Measurements from ENCODE around the gene CCDC24.

The CCDC24 gene

DNA sequence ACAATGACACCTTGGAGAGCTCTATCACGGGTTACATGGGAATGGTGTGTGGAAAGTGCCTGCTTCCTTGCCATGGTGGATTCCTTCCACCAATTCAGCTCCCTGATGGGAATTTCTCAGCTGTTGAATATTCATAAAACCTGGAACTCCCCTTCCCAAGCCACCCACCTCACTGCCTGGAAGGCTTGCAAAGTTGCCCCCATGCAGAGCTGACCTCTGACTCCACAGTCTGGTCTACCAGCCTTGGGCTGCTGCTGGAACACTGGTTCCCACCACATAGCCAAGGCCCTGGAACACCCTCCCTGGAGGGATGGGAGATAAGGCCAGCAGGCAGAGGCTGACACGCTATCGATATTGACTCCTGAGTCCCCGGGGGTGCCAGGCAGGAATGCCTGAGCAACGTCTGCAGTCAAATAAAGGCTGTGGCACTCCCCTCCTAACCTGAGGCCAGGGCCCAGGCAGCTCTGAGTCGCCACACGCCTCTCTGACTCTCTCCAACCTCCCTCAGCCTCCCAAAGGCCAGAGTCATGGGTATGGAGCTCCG lies 8.8 kb downstream of the CCDC24 start:
- no peak for DNase-seq

DNA sequence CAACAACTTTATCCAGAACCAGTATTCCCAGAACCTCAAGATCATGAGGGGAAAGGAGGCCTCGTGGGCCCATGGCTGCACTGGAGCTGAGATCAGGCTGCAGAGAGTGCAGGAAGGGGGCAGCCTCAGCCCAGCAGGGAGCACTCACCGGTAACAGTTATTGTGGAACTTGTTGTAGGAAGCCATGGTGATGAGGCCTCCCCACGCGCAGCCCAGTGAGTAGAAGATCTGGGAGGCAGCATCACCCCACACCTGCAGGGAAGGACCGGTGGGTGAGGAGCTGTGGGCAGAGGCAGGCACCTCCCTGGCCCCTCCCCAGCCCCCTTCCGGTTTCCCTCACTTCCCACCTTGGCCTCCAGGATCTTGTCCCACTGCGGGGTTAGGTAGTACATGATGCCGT lies 10.8 kb downstream of the CCDC24 start:
- DNase-seq: no peak

DNA sequence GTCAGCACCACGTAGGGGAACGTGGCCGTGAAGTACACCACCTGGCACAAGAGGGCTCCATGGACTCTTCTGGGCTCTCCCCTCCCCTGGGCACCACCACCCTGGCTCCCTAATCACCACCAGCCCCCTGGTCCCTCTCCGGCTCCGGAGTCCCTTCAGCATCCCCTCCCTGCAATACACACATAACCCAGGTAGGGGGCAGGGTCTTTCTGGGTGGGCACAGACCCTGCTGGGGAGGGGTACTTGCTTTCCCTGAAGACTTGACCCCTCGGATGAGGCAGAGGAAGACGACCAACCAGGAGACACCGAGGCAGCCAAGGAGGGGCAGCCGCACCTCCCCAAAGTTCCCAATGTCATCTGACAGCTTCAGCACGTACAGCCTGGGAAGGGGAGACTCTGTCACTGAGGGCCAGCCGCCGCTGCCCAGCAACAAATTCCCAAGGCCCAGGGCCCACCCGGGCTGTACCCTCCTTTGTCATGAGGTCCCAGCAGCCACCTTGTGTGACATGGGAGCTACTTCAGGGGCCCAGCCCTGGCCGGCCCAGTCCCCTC lies 11.3 kb downstream of the CCDC24 start:
- DNase-seq: no peak

DNA sequence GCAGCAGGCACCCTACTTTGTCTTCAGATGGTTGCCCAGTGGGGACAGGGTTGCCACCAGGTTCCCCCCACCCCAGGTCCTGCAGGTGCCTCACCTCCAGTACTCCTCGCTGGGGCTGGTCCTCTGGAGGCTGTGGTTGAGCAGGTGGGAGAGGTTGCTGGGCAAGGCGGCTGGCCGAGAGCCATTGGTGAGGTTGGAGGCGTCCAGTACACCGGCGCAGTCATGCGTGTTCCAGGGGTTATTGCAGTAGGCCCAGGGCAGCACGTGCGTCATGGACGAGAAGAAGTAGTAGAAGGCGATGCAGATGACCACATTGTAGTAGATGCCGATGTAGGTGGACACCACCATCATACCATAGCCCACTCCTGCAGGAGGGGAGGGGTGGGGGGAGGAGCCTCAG lies 16.9 kb downstream of the CCDC24 start:
- DNase-seq: no peak

DNA sequence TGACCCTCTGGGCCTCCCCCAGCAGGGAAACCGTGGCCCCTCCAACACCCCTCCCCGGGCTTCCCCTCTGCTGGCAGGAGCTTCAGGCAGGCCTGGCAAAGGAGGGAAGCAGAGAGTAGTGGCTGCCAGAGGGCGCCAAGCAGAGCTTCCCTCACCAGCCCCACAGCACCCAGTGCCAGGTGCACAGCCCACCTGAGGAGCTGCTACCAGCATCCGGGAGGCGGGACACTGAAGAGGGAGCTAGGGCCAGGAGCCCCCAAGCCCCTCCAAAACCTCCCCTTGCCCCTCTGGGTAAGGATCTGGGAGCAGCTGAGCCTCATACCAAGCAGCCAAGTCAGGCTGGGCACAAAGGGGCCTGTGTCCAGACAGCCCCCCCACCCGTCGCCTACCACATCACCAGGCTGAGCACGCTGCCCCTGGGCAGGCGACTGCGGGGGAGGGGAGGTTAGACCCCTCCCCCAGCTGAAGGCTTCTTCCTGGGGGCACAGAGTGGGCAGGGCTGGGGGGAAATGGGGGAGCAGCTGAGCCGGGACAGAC lies 19.6 kb downstream of the CCDC24 start:
- DNase-seq: no peak

DNA sequence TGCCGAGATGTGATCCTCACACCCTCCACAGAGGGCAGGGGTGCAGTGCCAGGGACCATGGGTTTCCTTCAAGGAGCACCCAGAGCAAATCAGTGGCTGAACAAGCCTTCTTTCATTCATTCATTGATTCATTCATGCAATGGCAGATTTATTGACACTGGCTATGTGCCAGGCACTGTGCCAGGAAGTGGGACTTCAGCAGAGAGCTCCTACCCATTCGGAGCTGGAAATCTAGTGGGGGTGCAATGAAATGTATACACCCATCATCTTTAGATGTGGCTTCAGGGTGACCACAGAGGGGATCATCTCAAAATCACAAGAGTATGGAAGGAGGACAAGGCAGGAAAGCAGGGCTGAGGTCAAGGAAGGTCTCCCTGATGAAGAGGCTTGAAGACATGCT lies 21.0 kb downstream of the CCDC24 start:
- DNase-seq: no peak

DNA sequence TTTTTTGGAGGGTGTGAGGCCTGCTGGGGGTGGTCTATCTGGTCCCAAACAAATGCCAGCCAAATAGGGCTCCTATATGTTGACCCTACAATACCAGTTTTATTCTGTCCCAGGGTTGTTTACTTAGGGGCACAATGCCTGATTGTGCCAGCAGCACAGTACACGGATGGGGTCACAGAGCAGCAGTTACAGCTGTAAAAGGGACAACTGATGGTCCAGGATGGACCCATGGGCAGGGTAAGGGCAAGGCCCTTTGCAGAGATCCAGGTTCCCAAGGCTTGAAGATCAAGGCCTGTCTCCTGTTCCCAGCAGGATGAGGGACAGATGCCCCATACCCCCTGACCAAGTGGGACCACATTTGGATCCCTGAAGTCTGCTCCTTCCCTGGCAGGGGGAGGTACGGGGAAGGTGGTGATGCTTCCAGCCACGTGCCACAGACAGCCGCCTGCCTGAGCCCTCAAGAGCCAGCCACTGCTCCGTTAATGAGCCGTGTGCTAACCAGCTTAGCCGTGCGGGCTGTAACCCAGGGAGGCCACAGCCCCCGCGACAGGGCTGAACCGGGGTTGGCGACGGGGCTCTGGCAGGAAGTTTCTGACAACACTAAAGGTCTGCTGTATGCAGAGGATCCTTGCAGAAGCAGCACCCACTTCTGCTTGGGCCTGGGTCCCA lies 21.7 kb downstream of the CCDC24 start:
- no peak for DNase-seq

DNA sequence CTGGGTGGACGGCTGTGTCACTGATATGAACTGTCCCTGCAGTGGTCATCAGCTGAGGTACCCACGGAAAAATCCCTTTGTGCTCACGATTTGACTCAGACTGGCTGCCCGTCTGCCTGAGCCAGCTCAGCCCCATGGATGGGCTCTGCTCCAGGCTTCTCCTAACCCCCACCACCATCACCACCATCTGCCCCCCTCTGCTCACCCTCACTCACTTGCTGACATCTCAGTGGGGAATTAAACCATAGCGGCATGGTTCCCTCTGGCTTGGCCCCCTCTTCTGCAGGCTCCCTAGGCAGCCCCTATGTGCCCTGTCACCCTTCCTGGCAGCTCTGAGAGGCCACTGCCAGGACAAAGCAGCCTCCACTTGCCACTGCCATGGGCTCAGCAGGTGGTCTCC lies 22.6 kb downstream of the CCDC24 start:
- no peak for DNase-seq

DNA sequence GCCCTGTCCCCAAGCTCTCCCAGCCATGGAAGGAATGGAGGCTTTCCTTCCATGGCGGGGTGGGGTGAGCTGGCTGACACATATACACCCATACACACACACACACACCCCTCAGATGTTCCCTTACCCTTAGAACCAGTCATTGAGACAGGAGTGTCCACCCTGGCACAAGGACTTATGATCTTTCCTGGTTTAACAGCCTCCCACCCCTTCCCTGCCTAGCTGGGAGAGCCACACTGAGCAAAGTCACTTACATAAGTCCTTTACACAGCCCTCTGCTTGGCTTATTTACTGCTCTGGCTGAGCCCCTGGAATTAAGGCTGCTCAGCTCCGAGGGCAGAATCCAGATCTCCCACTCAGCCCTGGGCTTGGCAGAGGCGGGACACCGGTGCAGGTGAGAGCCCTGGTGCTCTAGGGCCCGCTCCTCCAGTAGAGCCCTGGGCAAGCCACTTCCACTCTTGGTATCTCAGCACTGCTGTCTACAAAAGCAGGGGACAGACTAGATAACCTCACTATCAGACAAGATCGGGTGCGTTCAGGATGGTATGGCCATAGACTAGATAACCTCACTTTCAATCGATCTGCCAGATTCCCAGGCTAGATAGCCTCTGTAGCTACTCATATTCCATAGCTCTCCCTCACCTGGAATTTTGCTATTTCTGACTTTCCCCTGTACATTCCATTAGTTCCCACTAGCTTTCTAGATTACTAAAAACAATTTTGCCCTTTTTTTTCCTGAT lies 23.1 kb downstream of the CCDC24 start:
- DNase-seq: no peak

DNA sequence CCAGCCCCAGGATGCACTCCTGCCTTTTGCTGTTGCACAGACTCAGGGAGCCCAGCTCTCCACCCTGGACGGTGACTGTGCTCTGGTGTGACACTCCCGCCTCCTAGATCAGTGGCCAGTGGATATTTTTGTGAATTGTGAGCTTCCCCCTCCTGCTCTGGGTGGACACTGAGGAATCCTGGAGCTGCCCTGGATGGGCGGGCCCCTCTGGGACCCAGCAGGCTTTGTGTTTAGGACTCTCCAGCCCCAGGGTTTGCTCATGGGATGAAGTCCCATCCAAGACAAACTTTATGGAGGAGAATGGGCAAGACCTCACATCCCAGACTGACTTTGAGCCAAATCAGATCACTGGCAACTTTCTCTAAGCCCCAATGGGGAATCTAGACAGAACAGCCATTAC lies 23.8 kb downstream of the CCDC24 start:
- DNase-seq: no peak

DNA sequence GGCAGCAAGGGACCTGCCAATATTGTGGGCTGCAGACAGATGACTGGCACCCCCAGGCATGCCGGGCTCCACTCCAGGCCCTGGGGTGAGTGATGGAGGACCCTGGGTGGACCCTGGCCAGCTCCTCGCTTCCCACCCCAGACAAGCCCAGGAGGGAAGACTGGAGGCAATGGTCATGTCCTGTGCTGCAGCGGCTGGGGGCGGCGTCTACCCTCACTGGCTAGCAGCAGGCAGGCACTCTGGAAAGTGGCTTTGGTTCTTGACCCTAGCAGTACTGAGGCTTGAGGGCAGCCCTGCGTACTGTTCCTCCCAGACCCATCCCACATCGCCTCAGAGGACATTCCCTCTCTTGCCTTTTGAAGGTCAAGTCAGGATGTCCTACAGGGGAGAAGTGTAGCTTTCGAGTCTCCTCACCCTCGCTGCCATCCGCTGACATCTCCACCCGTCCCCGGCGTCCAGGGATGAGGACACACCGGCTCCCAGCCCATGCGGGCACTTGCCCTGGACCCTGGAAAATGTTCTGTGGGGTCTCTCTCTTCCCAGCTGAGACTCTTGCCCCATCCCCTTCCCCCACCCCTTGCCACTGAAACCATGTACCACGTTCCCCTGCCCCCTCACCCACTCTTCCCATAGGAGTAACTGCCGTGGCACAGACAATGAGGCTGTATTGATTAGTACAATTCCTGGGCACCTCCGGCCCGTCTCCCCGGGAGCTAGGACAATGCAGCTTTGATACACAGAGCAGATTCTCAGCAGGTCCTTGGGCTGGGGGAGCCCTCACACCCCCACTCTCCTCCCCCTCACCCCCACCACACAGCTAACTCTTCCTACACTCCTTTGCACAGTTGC lies 24.9 kb downstream of the CCDC24 start:
- no peak for DNase-seq

DNA sequence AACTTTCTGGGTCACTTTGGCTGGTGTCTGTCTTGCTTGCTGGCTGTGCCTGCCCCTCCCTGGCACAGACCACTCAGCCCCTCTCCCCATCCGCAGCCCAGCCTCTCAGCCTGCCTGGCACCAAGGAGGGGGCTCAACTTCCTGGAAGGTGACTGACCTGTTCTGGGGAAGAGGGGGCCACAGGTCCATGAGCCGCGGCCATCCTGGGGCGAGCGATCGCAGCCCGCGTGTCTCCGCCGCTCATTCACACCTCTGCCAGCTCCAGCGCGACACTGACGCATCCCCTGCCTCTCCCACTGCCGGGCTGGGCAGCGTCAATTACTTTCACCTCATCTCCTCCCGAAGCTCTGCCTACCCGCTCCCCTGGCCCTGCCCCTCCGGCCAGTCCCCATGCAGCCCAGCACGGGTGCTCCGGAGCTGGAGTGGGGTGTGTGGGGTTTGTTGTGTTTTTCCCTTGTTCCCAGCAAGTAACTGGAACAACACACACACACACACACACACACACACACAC lies 25.5 kb downstream of the CCDC24 start:
- no peak for DNase-seq

DNA sequence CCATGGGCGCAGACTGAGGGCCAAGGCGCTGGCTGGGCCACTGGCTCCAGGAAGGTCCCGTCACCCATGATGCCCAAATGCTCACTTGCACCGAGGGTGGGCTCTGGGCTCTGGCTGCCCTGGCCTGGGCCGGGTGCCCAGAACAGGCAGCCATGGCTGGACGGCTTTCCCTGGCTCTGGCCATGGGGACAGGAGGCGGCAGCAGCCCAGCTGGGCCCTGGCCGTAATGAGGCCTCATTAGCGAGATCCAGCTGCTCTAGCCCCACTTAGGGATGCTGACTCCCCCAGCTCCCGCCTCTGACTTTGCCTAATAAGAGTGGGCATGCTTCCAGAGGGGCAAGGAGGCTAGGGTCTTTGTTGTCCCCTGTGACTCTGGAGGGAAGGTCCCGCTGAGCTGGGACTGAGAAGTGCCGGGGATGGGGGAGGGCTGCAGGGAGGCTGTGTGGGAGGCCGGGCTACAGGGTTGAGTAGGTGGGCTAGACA lies 28.1 kb downstream of the CCDC24 start:
- no peak for DNase-seq

DNA sequence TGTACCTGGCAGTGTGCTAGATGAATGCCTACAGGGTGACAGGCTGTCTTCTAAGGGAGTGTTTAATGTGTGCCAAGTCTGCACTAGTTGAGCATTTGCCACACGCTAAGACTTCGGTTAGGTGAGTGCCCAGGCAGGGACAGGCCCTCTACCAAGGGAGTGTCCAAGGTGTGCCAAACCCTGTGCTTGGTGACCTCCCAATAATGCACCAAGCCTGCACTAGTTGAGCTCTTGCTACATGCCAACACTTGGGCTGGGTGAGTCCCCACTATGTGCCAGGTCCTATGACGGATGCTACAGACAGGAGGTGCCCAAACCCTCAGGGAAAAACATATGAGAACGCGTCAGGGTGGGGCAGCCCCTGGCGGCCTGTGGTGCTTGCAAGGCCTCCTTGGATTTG lies 29.1 kb downstream of the CCDC24 start:
- DNase-seq: no peak

DNA sequence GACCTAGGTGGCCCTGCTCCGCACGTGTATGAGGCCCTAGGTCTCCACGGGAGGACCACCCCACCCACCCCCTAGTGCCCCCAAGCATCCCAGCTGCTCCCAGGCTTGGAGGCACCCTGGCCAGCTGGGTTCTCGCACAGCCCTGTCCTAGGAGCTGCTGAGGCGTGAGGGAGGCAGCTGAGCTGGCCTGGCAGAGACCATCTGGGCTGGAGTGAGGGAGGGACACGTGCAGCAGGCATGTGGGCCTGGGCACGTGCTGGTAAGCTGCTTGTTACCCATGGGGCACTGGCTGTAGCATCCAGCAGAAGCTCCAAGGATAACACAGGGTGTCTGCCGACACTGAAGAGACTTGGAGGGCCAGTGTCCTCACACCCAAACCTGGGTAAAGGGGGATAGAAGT lies 29.8 kb downstream of the CCDC24 start:
- DNase-seq: no peak

DNA sequence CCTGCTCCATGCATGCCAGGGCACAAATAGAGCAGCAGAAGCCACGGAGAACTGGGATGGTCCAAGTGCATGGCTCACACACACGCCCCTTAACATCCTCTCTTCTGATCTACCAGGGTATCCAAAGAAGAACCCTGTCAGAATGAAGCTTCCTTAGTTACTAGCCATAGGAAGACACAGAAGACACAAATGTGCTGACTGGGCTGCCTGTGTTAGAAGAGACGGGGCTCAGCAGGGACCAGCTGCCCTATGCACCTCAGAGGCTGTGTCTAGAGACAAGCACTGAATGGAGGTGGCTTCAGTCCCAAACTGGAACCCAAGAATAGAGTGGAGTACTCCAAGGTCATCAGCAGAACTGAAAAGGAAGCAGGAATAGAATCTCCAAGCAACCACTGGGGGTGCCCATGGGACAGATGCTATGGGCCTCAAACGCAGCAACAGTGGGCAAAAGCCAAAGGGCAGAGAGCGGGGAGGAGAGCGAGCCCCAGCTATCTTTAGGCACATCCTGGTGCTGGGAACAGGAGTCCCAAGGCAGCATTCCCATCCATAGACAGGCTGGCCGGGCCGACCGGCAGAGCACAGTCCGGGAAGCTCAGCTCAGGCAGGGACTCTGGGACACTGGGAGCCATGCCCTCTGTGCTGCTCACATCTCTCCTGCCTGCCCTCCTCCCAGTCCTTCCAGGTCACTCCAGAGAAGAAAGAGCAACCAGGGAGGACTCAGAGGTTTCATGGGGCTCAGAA lies 30.4 kb downstream of the CCDC24 start:
- DNase-seq: no peak

DNA sequence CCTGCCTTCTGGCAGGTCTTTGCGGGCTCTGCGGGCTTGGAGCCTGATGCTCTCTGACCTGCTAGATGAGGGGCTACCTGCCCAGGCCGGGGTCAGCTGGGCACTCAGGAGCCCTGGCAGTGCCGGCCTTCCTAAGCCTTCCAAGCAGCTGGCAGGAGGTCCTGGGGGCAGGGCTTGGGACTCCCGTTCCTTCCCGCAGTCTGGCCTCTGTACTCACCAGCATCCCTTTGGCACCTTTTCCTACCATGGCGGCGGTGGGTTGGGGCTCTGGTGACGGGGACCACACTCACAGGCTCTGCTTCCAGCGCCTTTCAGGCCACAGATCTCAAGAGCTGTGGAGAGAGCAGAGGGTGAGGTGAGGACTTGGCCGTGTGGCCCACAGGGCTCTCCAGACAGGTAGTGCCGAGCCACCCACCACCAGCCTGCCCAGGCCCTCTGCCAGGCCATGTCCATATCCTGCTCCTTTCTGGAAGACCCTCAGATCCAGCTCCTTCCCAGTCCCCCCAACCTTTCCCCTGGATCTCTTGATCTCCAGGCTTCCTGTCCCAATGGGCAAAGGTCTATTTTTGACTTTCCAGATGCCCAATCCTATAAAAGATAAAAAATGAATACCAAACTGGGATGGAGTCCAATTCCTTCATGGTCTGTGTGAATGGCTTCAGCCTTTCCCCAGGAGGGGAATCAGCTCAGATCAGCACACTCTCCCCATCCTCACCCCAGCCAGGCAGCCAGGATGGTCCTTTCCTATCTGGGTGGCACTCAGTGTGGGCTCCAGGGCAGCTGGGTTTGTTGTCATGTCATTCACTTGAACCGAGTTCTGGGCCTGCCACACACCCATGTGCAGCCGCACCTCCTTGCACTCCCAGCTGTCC lies 32.9 kb downstream of the CCDC24 start:
- no peak for DNase-seq

DNA sequence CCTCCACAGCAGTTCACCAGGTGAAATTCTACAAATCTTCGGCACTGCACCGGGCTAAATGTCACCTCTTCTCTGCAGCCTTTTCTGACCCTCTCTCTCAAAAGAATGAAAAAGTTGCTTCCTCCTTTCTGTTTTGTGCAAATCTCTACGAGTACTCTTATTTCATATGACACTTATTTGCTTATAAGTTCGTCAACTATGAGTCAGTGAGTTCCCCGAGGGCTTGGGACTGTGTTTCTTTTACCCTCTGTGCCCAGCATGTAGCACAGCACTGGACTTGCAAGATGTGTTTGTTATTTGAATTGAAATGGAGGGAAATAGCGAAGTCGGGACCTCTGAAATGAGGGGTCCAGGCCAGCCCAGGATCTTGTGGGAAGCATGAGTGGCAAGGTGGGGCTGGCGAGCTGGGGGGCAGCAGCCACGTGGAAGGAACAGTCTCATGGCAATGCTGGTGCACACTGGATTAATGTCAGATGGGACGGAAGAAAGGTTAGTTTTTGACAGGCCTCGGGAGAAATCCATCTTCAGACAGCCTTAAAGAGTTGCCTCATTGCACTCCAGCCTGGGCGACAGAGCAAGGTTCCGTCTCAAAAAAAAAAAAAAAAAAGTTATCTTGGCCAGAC lies 33.6 kb downstream of the CCDC24 start:
- DNase-seq: no peak

DNA sequence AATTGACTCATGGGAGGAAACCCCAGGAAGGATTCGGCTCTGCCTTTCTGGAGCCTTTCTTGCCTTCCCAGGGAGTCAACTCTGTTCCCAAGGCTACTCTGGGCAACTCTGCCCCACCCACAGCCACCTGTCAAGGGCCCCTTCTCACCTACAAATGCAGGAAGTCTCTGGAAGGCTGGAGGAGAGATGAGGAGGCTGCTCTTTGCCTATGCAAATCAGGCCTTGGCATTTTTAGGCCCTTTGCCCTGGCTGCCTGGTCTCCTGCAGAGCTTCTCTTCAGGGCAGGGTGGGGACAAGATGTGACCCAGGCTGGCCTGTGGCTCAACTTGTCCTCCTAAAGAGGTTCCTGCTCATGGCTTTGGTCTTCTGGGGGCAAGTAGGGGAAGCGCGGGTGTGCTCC lies 34.4 kb downstream of the CCDC24 start:
- no peak for DNase-seq

DNA sequence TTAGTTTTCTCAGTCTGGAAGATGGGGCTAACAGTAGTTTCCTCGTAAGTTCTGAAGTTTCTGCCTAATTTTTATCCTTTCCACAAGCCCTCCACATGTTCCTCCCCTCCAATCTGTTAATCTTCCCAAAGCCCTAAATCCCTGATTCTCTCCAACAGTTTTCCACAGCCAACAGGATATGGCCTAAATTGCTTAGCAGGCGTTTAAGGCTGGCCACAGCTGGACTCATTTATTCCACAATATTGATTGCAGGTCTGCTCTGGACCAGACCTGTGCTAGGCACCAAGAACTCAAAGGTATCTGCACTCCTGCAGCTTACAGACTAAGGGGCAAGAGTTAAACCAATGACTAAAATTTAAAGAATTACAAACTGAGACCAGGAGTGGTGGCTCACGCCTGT lies 35.9 kb downstream of the CCDC24 start:
- DNase-seq: no peak
